Peyer's patch (tissue), 4 donors: Measurements from ENCODE around the gene EPS8.

Experiments
- POLR2A ChIP-seq, 2 donors: fragments of 450-650 bp; IDR thresholded peaks; one replicate each; pipeline ENCODE4 v1.5.1; 2017; ENCODE audit warnings: antibody characterized with exemption in 2 of 2, mild to moderate bottlenecking in 2 of 2, moderate library complexity in 2 of 2
- TF ChIP-seq, protein P1 (sequence below), 6 experiments: fragments of 450-650 bp in 4 of 6; fragments of 200-600 bp in 2 of 6; sonication (generic) in 1 of 6; IDR thresholded peaks; one replicate each; pipeline ENCODE4 v1.5.1; 2017 to 2019; ENCODE audit warnings: antibody characterized with exemption in 6 of 6, mild to moderate bottlenecking in 3 of 6, moderate library complexity in 1 of 6

DNA sequence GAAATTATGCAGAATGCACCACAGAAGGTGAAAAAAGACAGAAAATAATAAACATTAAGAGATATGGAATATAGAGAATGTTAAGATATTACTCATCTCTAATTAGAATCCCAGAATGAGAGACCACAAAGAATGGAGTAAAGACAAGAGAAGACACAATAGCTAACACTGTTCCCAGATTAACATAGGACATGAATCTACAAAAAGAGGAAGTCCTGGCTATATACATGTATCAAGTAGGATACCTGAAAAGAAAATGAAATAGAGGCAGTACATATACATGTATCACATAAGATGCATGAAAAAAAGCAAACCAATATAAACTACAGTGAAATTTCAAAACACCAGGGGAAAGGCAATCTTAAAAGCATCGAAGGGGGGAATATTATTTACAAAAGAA lies 5.6 kb upstream of the EPS8 start:
- TF ChIP-seq, protein P1, sequence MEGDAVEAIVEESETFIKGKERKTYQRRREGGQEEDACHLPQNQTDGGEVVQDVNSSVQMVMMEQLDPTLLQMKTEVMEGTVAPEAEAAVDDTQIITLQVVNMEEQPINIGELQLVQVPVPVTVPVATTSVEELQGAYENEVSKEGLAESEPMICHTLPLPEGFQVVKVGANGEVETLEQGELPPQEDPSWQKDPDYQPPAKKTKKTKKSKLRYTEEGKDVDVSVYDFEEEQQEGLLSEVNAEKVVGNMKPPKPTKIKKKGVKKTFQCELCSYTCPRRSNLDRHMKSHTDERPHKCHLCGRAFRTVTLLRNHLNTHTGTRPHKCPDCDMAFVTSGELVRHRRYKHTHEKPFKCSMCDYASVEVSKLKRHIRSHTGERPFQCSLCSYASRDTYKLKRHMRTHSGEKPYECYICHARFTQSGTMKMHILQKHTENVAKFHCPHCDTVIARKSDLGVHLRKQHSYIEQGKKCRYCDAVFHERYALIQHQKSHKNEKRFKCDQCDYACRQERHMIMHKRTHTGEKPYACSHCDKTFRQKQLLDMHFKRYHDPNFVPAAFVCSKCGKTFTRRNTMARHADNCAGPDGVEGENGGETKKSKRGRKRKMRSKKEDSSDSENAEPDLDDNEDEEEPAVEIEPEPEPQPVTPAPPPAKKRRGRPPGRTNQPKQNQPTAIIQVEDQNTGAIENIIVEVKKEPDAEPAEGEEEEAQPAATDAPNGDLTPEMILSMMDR (IDR thresholded peaks at IDR 0.05): no peak
- TF ChIP-seq POLR2A (IDR thresholded peaks at IDR 0.05): no peak
